GM12878 (cell line): Measurements from ENCODE around the gene OPRM1. TPM values are rescaled to one million over a fixed set of nuclear protein-coding genes. Genes with fewer than 3 reads are reported as not detected.

Source experiments
- BMI1 ChIP-seq: fragments of 450-650 bp; IDR thresholded peaks from 2 replicates; pipeline ENCODE4 v1.6.1; 2016; ENCODE audit warnings: mild to moderate bottlenecking, moderate library complexity, borderline replicate concordance
- EZH2 ChIP-seq: IDR thresholded peaks from 2 replicates; pipeline ENCODE4 v1.6.1; 2012; ENCODE audit warnings: low read depth, mild to moderate bottlenecking, control low read depth, inconsistent platforms, low read length, borderline replicate concordance; ENCODE audit not compliant: control insufficient read depth
- IRF4 ChIP-seq: IDR thresholded peaks from 2 replicates; pipeline ENCODE4 v1.6.1; 2011; ENCODE audit warnings: low read depth, low read length
- KAT2A ChIP-seq: conservative IDR thresholded peaks from 2 replicates; pipeline ENCODE4 v1.6.1; 2011; ENCODE audit warnings: low read depth, low read length; ENCODE audit not compliant: control insufficient read depth
- NRF1 ChIP-seq: conservative IDR thresholded peaks from 2 replicates; pipeline ENCODE4 v1.6.1; 2011; ENCODE audit warnings: mild to moderate bottlenecking, low read depth, low read length, improper control_type of control experiment
- PBX3 ChIP-seq: IDR thresholded peaks from 2 replicates; pipeline ENCODE4 v1.6.1; 2011; ENCODE audit warnings: mild to moderate bottlenecking, low read depth, low read length, moderate library complexity; ENCODE audit not compliant: insufficient replicate concordance
- POLR2AphosphoS2 ChIP-seq: IDR thresholded peaks from 2 replicates; pipeline ENCODE4 v1.6.1; 2011; ENCODE audit warnings: low read depth, mild to moderate bottlenecking, low read length, improper control_type of control experiment, moderate library complexity
- RAD51 ChIP-seq: fragments of 450-650 bp; IDR thresholded peaks from 2 replicates; pipeline ENCODE4 v1.6.1; 2016; ENCODE audit warnings: moderate library complexity, mild to moderate bottlenecking, inconsistent platforms
- SMAD1 ChIP-seq: fragments of 450-650 bp; IDR thresholded peaks from 2 replicates; pipeline ENCODE4 v1.6.1; 2018; ENCODE audit warnings: mild to moderate bottlenecking, low read depth; ENCODE audit not compliant: partially characterized antibody
- SMAD5 ChIP-seq: IDR thresholded peaks from 2 replicates; pipeline ENCODE4 v1.6.1; 2016; ENCODE audit warnings: antibody characterized with exemption, low read depth
- TBL1XR1 ChIP-seq: IDR thresholded peaks from 2 replicates; pipeline ENCODE4 v1.6.1; 2012; ENCODE audit warnings: low read depth, low read length, improper control_type of control experiment
- TCF3 ChIP-seq: IDR thresholded peaks from 2 replicates; pipeline ENCODE4 v1.6.1; 2012; ENCODE audit warnings: low read depth, mild to moderate bottlenecking, low read length, borderline replicate concordance; ENCODE audit not compliant: insufficient read depth
- ZBTB33 ChIP-seq: fragments of 450-650 bp; IDR thresholded peaks from 2 replicates; pipeline ENCODE4 v1.6.1; 2017; ENCODE audit warnings: mild to moderate bottlenecking
- ZNF24 ChIP-seq: fragments of 450-650 bp; IDR thresholded peaks from 2 replicates; pipeline ENCODE4 v1.6.1; 2017; ENCODE audit warnings: antibody characterized with exemption, mild to moderate bottlenecking
- polyA plus RNA-seq, 11 experiments: library from polyadenylated mRNA; depleted of rRNA in 4 of 11; unstranded in 6 of 11; stranded (reverse) in 5 of 11; fragments of >200 nt; fragmentation: Nextera tagmentation in 4 of 11; fragmentation: Illumina TruSeq in 1 of 11; extraction: Ambion mirVana in 4 of 11; extraction: Trizol in 1 of 11; gene quantifications; 1 replicate in 1 of 11; 2 replicates in 10 of 11; pipeline versions ENCODE4 v1.2.1 to v1.2.3, GENCODE V29; 2011 to 2016; ENCODE audit warnings: inconsistent platforms in 2 of 11, missing spikeins in 2 of 11, low read depth in 1 of 11
- total RNA-seq, 4 experiments: library from RNA; depleted of rRNA in 3 of 4; stranded (reverse); fragments of >200 nt in 3 of 4; fragmentation: Illumina TruSeq in 1 of 4; extraction: Trizol in 1 of 4; gene quantifications; 2 replicates each; pipeline versions ENCODE4 v1.2.1 to v1.2.3, GENCODE V29; 2013 to 2021
- TF ChIP-seq, protein P1 (sequence below): fragments of 450-650 bp; IDR thresholded peaks from 2 replicates; pipeline ENCODE4 v1.6.1; 2017; ENCODE audit warnings: low read depth, mild to moderate bottlenecking, moderate library complexity
- TF ChIP-seq, protein P2 (sequence below), 3 experiments: IDR thresholded peaks in 2 of 3; conservative IDR thresholded peaks in 1 of 3; 2 replicates each; pipeline ENCODE4 v1.5.1; 2011; ENCODE audit warnings: low read depth in 3 of 3, low read length in 3 of 3, mild to moderate bottlenecking in 3 of 3, control low read depth in 2 of 3, moderate library complexity in 2 of 3, inconsistent platforms in 1 of 3, mixed read lengths in 1 of 3; ENCODE audit not compliant: control insufficient read depth in 2 of 3, insufficient read depth in 1 of 3; ENCODE audit errors: extremely low read depth in 1 of 3
- TF ChIP-seq, protein P3 (sequence below): IDR thresholded peaks from 2 replicates; pipeline ENCODE4 v1.6.1; 2012; ENCODE audit warnings: improper control_type of control experiment, low read depth, low read length; ENCODE audit not compliant: insufficient replicate concordance

The OPRM1 gene
- total and polyA plus RNA-seq, 10 of the 15 experiments (the other 5 are each of a cell fraction or from before 2014, with no cell fraction given): not detected

DNA sequence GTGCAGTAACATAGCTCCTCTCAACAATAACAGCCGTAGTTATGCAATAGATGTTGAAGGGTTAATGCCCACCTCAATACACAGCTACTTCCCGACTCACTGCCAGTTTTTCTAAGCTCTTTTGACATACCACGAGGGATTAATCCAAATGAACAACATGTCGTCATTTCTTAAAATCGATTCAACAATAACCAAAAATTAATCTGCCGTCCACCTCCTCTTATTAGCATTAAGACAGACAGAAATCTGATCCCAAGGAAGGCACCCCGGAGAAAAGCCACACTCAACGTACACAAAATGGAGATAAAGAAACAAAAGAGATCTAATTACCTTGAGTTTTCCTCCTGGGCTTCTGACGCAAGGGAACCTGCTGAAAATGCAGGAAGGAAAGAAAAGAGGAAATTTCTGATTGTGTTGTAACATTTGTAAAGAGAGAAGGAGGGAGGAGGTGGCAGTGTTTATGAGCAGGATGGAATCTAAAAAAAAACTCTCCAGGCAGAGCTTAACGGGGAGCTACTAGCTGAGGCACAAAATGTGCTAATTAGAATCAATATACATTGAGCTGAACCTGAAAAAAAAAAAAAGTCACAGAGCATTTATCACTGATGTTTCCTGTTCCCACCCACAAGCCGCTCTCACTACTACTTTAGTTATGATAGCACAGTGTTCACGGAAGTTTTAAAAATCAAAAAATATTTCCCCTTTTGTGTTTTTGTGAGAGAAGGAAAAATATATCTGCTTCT lies 208.2 kb downstream of the OPRM1 start (continued):
- TF ChIP-seq, protein P1, sequence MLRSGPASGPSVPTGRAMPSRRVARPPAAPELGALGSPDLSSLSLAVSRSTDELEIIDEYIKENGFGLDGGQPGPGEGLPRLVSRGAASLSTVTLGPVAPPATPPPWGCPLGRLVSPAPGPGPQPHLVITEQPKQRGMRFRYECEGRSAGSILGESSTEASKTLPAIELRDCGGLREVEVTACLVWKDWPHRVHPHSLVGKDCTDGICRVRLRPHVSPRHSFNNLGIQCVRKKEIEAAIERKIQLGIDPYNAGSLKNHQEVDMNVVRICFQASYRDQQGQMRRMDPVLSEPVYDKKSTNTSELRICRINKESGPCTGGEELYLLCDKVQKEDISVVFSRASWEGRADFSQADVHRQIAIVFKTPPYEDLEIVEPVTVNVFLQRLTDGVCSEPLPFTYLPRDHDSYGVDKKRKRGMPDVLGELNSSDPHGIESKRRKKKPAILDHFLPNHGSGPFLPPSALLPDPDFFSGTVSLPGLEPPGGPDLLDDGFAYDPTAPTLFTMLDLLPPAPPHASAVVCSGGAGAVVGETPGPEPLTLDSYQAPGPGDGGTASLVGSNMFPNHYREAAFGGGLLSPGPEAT: peak; percentile 55; the same call in 1 of the 2 replicates
- TF ChIP-seq TBL1XR1 (no peak), RAD51 (no peak), ZNF24 (no peak), PBX3 (no peak), EZH2 (no peak), SMAD1 (no peak), TCF3 (no peak), POLR2AphosphoS2 (no peak), KAT2A (no peak), IRF4 (0 out of 2 replicates have a peak, but pooled peaks have one; percentile 30), NRF1 (no peak), BMI1 (no peak; the same call in 1 of the 2 replicates), ZBTB33 (no peak), SMAD5 (no peak)
- TF ChIP-seq, protein P2, sequence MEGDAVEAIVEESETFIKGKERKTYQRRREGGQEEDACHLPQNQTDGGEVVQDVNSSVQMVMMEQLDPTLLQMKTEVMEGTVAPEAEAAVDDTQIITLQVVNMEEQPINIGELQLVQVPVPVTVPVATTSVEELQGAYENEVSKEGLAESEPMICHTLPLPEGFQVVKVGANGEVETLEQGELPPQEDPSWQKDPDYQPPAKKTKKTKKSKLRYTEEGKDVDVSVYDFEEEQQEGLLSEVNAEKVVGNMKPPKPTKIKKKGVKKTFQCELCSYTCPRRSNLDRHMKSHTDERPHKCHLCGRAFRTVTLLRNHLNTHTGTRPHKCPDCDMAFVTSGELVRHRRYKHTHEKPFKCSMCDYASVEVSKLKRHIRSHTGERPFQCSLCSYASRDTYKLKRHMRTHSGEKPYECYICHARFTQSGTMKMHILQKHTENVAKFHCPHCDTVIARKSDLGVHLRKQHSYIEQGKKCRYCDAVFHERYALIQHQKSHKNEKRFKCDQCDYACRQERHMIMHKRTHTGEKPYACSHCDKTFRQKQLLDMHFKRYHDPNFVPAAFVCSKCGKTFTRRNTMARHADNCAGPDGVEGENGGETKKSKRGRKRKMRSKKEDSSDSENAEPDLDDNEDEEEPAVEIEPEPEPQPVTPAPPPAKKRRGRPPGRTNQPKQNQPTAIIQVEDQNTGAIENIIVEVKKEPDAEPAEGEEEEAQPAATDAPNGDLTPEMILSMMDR (IDR thresholded peaks at IDR 0.05 in 2 of 3, conservative IDR thresholded peaks at IDR 0.05 in 1 of 3; ENCODE audit: control insufficient read depth in 2 of 3, extremely low read depth in 1 of 3, insufficient read depth in 1 of 3, low read depth in 3 of 3, low read length in 3 of 3): no peak
- TF ChIP-seq, protein P3, sequence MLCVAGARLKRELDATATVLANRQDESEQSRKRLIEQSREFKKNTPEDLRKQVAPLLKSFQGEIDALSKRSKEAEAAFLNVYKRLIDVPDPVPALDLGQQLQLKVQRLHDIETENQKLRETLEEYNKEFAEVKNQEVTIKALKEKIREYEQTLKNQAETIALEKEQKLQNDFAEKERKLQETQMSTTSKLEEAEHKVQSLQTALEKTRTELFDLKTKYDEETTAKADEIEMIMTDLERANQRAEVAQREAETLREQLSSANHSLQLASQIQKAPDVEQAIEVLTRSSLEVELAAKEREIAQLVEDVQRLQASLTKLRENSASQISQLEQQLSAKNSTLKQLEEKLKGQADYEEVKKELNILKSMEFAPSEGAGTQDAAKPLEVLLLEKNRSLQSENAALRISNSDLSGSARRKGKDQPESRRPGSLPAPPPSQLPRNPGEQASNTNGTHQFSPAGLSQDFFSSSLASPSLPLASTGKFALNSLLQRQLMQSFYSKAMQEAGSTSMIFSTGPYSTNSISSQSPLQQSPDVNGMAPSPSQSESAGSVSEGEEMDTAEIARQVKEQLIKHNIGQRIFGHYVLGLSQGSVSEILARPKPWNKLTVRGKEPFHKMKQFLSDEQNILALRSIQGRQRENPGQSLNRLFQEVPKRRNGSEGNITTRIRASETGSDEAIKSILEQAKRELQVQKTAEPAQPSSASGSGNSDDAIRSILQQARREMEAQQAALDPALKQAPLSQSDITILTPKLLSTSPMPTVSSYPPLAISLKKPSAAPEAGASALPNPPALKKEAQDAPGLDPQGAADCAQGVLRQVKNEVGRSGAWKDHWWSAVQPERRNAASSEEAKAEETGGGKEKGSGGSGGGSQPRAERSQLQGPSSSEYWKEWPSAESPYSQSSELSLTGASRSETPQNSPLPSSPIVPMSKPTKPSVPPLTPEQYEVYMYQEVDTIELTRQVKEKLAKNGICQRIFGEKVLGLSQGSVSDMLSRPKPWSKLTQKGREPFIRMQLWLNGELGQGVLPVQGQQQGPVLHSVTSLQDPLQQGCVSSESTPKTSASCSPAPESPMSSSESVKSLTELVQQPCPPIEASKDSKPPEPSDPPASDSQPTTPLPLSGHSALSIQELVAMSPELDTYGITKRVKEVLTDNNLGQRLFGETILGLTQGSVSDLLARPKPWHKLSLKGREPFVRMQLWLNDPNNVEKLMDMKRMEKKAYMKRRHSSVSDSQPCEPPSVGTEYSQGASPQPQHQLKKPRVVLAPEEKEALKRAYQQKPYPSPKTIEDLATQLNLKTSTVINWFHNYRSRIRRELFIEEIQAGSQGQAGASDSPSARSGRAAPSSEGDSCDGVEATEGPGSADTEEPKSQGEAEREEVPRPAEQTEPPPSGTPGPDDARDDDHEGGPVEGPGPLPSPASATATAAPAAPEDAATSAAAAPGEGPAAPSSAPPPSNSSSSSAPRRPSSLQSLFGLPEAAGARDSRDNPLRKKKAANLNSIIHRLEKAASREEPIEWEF: peak; percentile 21
